HG02938 (cell line): ENCODE measurements around the gene BBS4.
A peak's percentile ranks its signal among the peaks of the same experiment; 100 is the strongest.
"Not testable (repeated sequence)": the region's sequence is repeated elsewhere in the genome, so short reads cannot be mapped to it uniquely, and the experiment has no call there.

Source experiments
- ATAC-seq: cut with Tn5 transposase; IDR thresholded peaks from one replicate; pipeline ENCODE4 v1.9.1; 2021; ENCODE audit warnings: mild to moderate bottlenecking, moderate library complexity; ENCODE audit not compliant: unreplicated experiment

Gene BBS4

GRCh38 chr15:72685925-72686794 lies at the start of gene BBS4, which contains the start of gene HIGD2B:
Gene BBS4 (plus strand): TSS chr15:72686207. CDS start chr15:72686228, 21 bp downstream.
Gene HIGD2B (minus strand): TSS chr15:72686182. CDS start chr15:72676374, 9,808 bp downstream.
- ATAC-seq, result peak; percentile 97

DNA sequence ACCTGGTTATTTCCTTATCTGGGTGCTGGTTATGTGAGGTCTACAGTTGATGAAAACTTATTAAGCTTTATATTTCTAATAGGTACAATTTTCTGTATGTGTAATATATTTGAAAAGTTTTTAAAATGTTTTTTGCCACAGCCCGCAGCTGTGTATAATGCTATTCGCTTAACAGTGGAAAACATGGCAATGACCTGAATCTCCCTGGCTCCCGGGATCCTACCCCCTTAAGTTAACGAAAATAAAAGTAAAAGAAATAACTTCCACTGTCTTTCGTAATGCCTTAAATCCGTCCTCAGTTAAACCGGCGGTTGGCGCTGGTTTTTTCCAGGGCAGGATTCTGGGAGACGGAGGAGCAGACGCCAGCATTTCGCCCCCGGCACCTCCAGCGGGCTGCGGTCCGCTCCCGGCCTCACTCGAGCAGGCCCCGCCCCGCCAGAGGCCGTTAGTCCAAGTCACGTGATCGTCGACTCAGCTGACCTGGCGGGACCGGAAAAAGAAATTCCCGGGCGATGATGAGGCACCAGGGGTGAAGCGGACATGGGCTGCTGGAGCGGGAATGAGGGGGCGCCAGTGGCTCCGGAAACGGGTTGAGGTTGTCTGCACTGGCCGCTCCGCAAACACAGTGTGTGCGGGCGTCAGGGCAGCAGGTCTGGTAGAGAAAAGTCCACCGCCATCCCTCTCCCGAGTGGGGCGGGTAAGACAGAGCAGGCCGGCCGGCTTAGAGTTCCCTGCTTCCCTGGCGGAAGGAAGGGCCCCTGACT lies 49.3 kb upstream of the BBS4 start:
- not testable (repeated sequence) for ATAC-seq

DNA sequence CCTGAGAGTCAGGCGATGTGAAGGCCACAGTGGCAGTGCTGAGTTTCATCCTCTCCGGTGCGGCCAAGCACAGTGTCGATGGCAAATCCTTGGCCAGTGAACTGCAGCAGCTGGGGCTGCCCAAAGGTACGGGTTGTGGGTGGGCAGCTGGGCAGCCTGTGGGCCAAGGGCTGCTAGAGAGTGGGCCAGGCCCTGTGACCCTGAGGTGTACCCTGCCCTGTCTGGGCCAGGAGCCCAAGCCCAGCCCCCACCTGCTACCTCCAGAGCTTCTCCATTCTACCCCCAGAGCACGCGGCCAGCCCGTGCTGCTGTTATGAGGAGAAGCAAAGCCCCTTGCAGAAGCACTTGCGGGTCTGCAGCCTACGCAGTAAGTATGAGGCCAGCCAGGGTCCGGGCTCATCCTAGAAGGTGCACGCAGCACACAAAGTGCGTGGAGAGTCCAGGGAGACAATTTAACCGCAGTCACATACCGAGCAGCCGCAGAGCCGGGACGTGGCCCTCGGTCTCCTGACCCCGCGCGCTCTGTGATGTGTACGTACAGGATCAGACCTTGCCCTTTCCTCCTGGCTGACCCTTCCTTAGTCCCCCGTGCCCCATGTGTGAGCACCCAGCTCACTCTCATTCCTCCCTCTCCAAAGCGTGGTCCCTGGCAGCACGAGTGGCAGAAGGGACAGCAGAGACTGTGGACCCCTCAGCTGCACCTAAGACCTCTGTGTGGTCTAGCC lies 46.1 kb upstream of the BBS4 start:
- not testable (repeated sequence) for ATAC-seq

DNA sequence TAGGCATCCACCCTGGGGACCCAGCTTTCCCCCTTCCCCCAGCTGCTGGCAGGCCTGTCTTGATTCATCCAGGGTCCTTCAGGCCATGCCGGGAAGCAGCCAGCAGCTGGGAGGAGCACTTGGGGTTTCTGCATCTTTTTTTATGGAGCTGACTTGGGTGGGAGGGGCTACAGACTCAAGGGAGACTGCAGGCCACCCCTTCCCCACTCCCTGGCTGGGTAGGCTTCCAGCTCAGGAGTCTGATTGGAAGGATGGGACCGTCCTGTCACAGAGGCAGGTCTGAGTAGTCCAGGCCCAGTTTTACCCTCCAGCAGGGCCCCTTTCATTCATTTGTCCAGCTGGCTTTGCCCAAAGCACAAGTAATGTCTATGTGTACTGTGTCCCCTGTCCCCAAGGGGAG lies 43.7 kb upstream of the BBS4 start:
- not testable (repeated sequence) for ATAC-seq

DNA sequence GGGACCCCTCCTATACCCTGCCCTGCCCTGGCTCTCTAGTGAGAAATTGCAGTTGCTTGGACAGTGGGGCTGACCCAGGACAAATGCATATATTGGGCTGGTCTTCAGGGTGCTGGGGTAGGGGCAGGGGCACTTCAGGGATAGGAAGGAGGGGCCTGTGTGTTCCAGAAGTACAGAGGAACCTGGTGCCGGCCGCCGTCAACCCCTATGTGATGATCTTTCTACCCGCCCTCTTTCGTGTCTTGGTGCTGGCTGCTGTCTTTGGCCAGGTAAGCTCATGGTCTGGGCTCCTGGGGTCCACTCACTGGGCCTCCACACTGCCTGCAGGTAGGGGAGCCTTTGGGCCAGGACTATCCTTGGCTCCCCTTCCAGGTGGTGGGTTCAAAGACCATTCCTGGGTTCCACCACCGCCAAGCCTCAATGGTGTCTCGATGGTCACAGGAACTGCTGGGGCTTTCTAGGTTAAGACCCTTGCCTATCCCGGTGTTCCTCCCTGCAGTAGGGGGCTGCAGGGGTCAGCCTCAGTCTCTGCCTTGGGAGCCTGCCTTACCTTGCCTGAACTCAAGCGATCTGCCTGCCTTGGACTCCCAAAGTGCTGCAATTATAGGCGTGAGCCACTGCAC lies 37.3 kb upstream of the BBS4 start:
- ATAC-seq, result not testable (repeated sequence)

- not testable (repeated sequence) for ATAC-seq
Observed at GRCh38 chr15:72654397-72654796, 31.6 kb upstream of the BBS4 start, which contains the start of gene GOLGA6B. Gene GOLGA6B (plus strand): TSS chr15:72654697. CDS start chr15:72654738, 41 bp downstream.

DNA sequence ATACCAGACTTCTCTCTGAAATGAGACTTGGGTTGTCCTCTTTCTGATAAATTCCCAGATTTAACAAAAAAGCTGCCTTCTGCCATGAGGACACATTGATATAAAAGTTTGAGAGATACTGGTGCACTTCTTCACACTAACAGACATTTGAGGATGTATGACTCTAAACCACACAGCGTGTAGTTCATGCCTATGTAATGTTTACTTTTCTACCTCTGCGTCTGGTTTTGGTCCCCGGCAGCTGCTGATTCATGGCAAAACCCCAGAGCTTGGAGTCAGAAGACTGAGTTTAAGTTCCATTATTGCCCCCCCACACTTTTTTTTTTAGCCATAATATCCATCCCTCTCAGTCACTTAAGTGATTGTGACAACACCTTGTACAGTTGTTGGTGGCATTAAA lies 30.0 kb upstream of the BBS4 start:
- ATAC-seq, result not testable (repeated sequence)

- ATAC-seq, result not testable (repeated sequence)
Observed at GRCh38 chr15:72661081-72661480, 24.9 kb upstream of the BBS4 start.

DNA sequence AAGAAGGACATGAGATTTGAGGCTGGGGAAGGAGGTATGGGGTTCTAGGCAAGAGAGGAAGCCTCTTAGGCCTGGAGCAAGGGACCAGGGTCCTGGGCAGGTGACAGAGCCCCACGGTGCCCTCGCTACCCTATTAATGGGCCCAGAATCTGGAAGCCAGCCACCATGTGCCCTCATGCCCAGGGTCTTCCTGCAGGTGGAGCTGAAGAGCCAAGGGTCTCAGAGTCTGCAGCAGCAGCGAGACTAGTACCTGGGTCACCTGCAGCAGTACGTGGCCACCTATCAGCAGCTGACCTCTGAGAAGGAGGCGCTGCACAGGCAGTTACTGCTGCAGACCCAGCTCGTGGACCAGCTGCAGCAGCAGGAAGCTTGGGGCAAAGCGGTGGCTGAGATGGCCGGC lies 22.1 kb upstream of the BBS4 start:
- ATAC-seq, result not testable (repeated sequence)

DNA sequence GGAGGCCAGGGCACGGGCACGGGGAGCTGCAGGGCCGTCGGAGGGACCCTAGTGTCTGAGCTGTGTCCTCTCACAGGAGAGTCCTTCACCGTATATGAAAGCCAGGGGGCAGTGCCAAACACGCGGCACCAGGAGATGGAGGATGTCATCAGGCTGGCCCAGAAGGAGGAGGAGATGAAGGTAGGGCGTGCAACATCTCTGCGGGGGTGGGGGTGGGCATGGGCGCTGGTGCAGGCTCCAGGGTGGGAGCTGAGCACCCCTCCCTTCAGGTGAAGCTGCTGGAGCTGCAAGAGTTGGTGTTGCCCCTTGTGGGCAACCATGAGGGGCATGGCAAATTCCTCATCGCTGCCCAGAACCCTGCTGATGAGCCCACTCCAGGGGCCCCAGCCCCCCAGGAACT lies 20.3 kb upstream of the BBS4 start:
- ATAC-seq, result not testable (repeated sequence)

DNA sequence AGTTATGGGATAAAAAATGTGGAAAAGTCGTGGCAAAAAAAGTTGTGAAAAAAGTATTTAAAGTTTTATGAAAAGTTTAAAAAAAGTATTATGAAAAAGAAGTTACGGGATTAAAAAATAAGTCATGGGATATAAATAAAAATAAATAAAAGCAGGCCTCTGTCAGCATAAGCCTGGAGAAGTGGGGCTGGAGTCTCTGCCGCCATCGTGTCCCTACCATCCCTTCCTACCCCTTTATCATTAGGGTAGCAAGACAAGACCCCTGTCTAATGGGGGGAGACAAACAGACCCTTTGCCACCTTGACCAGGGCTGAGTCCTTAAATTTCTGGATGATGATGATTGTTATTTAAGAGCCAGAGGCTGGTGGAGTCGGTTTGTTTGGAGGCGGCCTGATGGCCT lies 16.2 kb upstream of the BBS4 start:
- not testable (repeated sequence) for ATAC-seq

DNA sequence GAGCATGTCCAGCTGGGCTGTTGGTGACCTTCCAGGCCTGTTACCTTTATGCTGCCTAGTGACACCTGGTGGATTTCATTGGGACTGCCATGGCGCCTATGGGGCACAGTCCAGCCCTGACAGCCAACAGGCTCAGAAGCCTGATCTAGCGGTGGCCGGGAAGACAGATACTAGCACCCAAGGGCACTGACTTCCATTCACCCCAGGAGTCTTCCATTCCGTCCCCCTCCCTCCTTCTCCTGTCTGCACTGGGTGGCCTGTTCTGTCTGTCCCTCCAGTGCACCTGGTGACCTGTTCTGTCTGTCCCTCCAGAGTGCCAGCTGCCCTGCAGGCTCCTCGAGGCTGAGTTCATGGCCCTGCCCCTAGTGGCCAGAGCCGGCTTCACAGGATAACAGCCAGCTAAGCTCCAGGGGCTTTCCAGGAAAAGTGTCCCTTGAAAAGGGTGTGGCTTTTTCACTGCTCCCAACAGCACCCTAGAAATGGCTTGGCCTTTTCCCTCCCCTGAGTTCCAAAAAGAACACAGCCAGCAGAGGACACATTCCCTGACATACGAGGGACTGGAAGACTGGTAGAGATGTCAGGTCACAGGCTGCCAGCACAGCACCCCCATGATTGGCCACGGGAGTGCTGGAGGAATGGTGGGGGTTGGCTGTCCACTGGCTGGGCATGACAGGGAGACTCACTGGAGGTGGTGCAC lies 15.2 kb upstream of the BBS4 start:
- ATAC-seq, result peak; percentile 93

GRCh38 chr15:72671525-72671924 lies 14.5 kb upstream of the BBS4 start:
- ATAC-seq, result no peak

GRCh38 chr15:72676838-72677237 lies 9.2 kb upstream of the BBS4 start:
- no peak for ATAC-seq

GRCh38 chr15:72680931-72681330 lies 5.1 kb upstream of the BBS4 start:
- no peak for ATAC-seq

GRCh38 chr15:72682772-72683171 lies 3.2 kb upstream of the BBS4 start:
- ATAC-seq, result no peak

GRCh38 chr15:72685301-72685924 lies 594 bp upstream of the BBS4 start:
- ATAC-seq, result no peak

DNA sequence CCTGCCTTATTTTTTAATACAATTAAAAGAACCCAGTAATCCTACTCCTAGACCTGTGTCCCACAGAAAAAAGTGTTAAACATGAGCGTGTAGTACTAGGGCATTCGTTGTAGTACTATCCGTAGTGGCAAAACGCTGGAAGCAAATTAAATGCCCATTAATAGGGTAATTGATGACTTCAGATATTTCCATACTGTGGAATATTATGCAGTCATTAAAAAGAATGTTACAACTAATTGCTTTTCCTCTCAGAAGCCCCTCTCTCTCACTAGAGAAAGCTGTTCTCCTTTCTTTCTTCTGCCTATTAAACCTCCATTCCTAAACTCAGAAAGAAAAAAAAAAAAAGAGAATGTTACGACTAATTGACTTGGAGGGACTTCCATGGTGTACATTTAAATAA lies 2.7 kb downstream of the BBS4 start:
- ATAC-seq, result no peak

GRCh38 chr15:72690938-72691337 lies 4.9 kb downstream of the BBS4 start:
- no peak for ATAC-seq
